Middle frontal gyrus (tissue), 1 donor: ENCODE data around the gene RFTN1.

ENCODE experiments used
- DNase-seq: peaks from one replicate; pipeline ENCODE4 v3.0.0-alpha.2; 2015; ENCODE audit warnings: low spot score; ENCODE audit errors: extremely low spot score

Gene RFTN1

DNA sequence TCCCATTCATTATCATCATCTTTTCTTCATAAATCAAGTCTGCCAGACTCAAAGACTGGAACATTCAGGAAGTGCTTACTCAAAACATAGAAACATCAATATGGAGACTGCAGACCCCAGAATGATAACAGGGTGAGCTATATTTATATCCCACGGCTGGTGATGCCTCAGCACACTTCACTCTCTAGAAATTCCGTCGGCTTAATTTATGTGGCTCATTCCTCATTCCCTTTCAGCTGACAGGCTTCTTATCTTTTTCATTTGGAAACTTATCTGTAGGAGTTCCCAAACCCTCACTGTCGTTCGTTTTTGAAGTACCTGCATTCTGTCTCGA lies 45.5 kb downstream of the RFTN1 start:
- DNase-seq = no peak

GRCh38 chr3:16467393-16467792 lies 46.1 kb downstream of the RFTN1 start:
- DNase-seq = no peak

DNA sequence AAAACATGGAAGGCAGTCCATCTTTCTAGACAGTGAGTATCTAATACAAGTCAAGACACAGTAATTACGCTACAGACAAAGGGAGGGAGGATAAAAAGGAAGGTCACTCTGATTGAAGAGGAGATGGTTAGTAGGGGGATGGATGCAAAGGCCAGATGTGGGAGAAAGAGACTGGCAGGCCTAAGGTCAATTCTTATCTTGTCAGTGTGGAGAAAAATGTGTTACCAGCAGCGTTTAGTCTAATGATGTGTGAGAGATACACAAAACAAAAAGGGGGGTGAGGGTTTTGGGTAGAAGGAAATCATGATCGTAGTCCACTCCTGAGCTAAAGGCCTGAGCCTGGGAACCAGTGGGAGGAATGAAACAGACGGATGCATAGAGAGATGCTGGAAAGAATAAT lies 46.7 kb downstream of the RFTN1 start:
- DNase-seq = no peak

DNA sequence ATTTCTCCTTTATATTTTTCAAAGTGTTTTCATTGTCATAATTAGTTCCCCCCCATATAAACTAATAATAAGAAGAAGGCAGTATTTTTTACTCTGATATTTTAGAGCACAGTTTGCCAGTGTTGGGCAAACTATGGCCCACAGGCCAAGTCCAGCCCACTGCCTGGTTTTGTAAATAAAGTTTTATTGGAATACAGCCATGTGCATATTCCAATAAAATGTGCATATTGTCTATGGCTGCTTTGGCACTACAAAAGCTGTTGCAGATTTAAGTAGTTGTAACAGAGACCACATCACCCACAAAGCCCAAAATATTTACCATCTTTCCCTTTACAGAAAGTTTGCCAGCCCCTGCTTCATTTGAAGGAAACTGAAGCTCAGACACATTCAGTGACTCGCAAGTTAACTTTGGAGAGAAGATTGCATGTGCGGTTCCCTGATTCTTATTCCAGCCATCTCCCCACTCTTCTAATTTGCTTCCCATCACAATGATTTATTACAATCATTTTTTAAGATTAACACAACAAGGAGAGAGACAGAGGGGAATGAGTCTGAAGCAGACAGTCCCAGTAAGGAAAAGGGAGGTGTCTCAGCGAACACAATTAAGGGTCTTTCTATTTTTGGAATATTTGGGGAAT lies 48.9 kb downstream of the RFTN1 start:
- no peak for DNase-seq

DNA sequence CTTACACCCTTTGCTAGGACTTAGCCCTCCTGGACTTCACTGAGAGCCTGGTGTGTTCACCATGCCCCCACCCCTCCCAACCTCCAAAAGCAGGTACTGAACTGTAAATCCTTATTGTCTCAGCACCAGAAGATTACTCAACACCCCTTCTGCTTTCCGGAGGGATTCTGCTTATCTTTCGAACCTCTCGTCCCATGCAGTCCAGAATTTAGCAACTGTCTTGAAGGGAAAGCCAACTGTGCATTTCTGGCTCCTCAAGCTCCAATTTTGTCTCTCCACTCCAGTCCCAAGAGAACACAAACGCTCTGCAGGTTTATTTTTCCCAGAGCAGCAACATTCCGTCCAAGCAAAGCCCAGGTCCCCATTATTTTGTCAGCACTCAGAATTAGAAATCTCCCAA lies 49.6 kb downstream of the RFTN1 start:
- no peak for DNase-seq

DNA sequence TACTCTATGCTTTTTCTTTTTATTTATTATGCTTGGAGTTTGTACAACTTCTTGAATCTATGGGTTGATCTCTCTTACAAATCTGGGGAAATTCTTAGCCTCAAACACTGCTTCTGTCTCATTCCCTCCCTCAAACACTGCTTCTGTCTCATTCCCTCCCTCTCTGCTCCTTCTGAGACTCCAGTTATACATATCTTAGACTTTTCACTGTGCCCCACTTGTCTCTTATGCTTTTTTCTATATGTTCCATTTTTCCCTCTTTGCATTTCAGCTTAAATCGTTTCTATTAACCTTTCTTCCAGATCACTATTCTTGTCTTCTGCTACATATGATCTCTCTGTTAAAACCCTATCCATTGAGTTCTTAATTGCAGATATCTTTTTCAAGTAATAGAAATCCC lies 50.4 kb downstream of the RFTN1 start:
- no peak for DNase-seq

- no peak for DNase-seq
Measured at GRCh38 chr3:16462679-16463078, 50.8 kb downstream of the RFTN1 start.

- no peak for DNase-seq
Measured at GRCh38 chr3:16461463-16462245, 51.8 kb downstream of the RFTN1 start.

DNA sequence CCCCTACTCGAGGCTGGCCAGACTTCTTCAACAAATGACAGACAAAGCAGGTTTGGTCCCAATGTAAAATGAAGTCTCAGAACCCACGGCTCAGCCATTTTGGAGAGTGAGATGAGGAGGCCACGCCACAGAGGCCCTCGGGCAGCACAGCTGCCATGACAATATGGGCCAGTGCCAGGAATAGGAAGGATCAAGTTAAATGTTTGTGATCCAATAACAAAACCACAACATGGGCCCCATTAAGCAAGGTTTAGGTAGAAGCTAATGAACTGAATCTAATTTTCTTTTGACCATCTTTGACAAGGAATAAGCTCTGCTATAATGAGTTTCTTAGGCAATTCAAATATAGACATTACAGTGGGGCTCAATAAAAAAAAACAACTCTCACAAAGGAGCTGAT lies 52.6 kb downstream of the RFTN1 start:
- no peak for DNase-seq

DNA sequence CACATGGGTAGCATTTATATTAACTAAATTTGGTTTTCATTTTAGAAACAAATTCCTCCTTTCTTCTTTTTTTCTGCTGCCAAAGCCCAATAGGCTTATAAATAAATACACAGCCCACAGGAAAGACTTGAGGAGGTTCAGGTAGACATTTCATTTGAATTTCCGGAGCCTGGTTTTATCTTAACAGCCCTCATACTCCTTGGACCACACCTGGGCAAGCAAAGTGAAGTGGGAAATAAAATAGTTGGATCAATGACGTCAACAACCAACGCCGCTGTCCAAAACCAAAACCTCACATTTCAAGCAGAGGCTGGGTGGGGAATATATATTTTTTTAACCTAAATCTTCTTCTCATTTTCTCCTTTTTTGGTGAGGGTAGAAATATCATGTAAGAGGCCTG lies 53.2 kb downstream of the RFTN1 start:
- DNase-seq = no peak

GRCh38 chr3:16456784-16457415 lies 56.6 kb downstream of the RFTN1 start:
- DNase-seq = no peak

GRCh38 chr3:16455966-16456365 lies 57.5 kb downstream of the RFTN1 start:
- DNase-seq = no peak

DNA sequence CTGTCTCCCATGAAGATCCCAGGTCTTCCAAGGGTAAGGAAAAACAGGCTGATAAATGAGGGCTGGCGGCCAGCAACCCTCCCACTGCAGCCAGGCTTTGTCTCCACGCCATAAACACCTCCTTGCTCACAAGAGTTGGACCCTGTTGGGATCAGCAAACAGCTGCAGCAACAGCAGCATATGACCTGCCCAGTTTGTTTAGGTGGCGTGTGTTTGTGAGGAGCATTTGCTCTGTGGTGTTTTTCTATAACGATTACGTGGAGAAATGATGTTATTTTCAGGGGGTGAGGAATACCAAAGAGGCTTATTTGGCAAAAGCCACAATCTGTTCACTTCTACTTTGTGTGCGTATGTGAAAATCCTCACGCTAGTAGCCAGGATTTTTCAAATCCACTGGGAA lies 58.5 kb downstream of the RFTN1 start:
- no peak for DNase-seq

DNA sequence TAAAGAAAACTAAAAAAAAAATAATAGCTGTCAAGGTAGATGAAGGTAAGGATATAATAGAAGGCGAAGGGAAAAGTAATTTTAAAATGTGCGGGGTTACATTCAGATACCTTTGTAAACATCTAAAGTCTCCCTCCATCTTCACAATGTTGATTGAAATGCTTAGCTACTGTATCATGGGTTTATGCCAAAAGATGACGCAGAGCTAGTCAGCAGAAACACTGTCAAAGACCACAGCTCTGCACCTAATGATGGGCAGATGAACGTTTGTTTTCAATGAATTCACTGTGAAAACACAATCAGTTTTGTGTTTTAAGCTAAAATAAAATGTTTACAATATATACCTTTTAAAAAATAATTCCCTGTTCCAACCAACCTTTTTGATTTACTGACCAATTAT lies 61.2 kb downstream of the RFTN1 start:
- no peak for DNase-seq

GRCh38 chr3:16449369-16449768 lies 64.1 kb downstream of the RFTN1 start:
- no peak for DNase-seq

DNA sequence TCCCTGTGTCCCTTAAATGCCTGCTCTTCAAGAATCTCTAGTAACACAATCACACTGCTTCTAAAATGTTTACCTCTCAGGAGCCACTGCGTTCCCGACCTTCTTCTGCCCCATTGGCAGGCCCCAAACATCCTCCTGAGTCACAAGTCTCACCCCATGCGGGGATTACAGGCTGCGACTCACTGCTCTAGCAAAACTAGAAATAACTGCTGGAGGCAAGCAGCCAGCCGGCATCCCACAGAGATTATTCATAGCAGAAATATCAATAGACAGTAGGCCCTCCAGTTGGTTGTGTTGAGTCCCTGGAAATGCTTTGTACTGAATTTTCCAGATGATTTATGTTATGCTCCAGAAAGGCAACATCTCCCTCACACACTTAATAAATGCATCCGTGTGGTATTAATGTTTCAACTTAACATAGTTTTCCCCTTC lies 64.8 kb downstream of the RFTN1 start:
- peak; percentile 56 for DNase-seq

- DNase-seq = no peak
Measured at GRCh38 chr3:16447135-16447534, 66.4 kb downstream of the RFTN1 start.

DNA sequence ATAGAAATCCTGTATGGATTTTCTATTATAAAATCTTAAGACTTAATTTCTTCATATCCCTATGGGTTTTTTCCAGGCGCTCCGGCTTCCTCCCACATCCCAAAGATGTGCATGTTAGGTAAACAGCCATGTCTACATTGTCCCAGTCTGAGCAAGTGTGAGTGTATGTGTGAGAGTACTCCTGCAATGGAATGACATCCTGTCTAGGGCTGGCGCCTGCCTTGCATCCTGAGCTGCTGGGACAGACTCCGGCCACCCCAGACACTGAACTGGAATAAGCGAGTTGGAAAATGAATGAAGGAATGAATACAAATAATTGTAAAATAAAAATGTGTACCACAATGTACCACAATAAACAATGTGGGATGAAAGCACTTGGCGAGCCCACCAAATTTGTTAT lies 69.2 kb downstream of the RFTN1 start:
- no peak for DNase-seq

- DNase-seq = no peak
Measured at GRCh38 chr3:16442730-16443129, 70.8 kb downstream of the RFTN1 start.

DNA sequence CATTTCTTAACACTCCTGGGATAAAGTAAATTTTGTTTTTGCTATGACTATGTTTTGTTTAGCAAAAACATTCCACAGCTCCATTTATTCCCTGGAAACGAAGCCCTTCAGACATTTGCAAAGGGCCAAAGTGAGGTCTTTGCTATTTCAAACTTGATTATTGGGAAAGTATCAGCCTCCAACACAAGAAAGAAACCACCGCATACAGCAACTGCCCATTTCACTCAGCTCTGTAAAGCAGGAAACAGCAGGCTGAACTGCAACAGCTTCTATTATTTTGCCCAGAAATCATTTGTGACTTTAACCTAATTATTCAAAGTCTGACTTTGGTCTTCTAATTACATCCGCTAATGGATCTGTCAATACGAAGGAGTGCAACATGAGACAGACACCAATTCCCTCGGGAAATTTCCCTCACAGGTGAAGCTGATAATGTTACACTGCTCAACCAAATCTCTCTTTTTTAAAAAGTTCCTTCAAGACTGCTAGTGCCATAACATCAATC lies 72.1 kb downstream of the RFTN1 start:
- no peak for DNase-seq

DNA sequence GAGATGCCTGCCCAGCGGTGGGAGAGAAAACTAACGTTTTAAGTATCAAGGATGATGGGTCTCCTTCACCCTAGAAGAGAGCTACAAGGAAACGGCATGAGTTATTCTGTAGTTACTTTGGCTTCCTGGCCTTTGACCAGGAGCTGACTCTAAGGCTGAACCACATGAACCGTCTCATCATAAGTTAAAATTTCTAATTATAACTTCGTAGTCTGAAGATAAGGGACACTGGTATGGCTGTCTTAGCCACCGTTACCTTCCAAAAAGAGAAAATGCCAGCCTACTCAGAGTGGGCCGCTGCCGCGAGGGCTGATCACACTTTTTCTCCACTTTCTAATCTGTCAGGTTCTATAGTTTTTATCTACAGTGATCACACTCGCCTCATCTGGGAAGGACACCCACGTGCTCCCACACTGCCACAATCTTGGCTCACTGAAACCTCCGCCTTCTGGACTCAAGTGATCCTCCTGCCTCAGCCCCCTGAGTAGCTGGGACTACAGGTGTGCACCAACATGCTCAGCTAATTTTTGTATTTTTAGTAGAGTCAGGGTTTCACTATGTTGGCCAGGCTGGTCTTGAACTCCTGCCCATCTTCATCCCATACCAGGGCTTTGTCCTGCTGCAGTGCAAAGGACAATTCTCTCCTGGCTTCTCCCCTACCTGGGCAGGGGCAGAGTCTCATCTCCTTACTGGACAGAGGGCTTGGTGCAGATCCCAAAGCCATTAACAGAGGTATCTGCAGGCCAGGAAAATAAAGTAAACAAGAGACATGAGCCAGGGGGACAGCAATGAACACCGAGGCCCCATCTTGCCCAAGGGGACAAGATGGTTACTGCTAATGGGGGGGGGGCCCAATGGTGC lies 73.4 kb downstream of the RFTN1 start:
- DNase-seq = no peak
